ENCODE results near the gene EIF2D. TPM values are rescaled to one million over a fixed set of nuclear protein-coding genes. Genes with fewer than 3 reads are reported as not detected.
A peak's percentile ranks its signal among the peaks of the same experiment; 100 is the strongest.

EIF2D gene
- total and polyA plus RNA-seq, 9 of the 15 experiments (the other 6 are each of a cell fraction or from before 2014, with no cell fraction given): 81.1 to 138 (median 93.9) TPM

GRCh38 chr1:206651958-206652890 is 40.0 kb upstream of the EIF2D start (continued):
- TF ChIP-seq PHB2 (IDR thresholded peaks at IDR 0.05; ENCODE audit: low read depth) (peak; percentile 88), BCL6 (CRISPR knock-in tag; IDR thresholded peaks at IDR 0.05) (no peak), ARNT (IDR thresholded peaks at IDR 0.05) (peak; percentile 77 to 95), TEAD4 (IDR thresholded peaks at IDR 0.05; ENCODE audit: low read length) (peak; percentile 98), TEAD4 (CRISPR knock-in tag; IDR thresholded peaks at IDR 0.05; ENCODE audit: borderline replicate concordance) (no peak), ZNF146 (CRISPR knock-in tag; IDR thresholded peaks at IDR 0.05; ENCODE audit: unreplicated experiment) (no peak), RFX5 (IDR thresholded peaks at IDR 0.05; ENCODE audit: low read depth, low read length) (no peak), U2AF2 (optimal IDR thresholded peaks at IDR 0.05; ENCODE audit: low read depth, low read length) (no peak), NR2C1 (IDR thresholded peaks at IDR 0.05) (peak; percentile 22; the same call in 1 of the 2 replicates), NR2C1 (tag; IDR thresholded peaks at IDR 0.05) (peak; percentile 61), TRIM28 (IDR thresholded peaks at IDR 0.05) (0 out of 2 replicates have a peak, but pooled peaks have one; percentile 41), SPI1 (IDR thresholded peaks at IDR 0.05; ENCODE audit: borderline replicate concordance, low read depth, low read length) (no peak), IFI16 (CRISPR knock-in tag; IDR thresholded peaks at IDR 0.05) (0 out of 2 replicates have a peak, but pooled peaks have one; percentile 7), ZNF232 (CRISPR knock-in tag; IDR thresholded peaks at IDR 0.05) (0 out of 2 replicates have a peak, but pooled peaks have one; percentile 37), NFIC (IDR thresholded peaks at IDR 0.05) (peak; percentile 87), YY1 (IDR thresholded peaks at IDR 0.05; ENCODE audit: borderline replicate concordance in 1 of 3, control insufficient read depth in 1 of 3, extremely low read depth in 1 of 3, insufficient read depth in 3 of 3, insufficient read length in 1 of 3, insufficient replicate concordance in 2 of 3, low read depth in 1 of 3, low read length in 2 of 3) (no peak), ATF7 (IDR thresholded peaks at IDR 0.05) (peak; percentile 74; the same call in 1 of the 2 replicates)
- TF ChIP-seq, protein P1, sequence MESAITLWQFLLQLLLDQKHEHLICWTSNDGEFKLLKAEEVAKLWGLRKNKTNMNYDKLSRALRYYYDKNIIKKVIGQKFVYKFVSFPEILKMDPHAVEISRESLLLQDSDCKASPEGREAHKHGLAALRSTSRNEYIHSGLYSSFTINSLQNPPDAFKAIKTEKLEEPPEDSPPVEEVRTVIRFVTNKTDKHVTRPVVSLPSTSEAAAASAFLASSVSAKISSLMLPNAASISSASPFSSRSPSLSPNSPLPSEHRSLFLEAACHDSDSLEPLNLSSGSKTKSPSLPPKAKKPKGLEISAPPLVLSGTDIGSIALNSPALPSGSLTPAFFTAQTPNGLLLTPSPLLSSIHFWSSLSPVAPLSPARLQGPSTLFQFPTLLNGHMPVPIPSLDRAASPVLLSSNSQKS (CRISPR knock-in tag; IDR thresholded peaks at IDR 0.05): no peak; the same call in 1 of the 2 replicates
- TF ChIP-seq, protein P2, sequence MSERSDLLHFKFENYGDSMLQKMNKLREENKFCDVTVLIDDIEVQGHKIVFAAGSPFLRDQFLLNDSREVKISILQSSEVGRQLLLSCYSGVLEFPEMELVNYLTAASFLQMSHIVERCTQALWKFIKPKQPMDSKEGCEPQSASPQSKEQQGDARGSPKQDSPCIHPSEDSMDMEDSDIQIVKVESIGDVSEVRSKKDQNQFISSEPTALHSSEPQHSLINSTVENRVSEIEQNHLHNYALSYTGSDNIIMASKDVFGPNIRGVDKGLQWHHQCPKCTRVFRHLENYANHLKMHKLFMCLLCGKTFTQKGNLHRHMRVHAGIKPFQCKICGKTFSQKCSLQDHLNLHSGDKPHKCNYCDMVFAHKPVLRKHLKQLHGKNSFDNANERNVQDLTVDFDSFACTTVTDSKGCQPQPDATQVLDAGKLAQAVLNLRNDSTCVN (CRISPR knock-in tag; IDR thresholded peaks at IDR 0.05): peak; percentile 10; the same call in 1 of the 2 replicates
- TF ChIP-seq, protein P3, sequence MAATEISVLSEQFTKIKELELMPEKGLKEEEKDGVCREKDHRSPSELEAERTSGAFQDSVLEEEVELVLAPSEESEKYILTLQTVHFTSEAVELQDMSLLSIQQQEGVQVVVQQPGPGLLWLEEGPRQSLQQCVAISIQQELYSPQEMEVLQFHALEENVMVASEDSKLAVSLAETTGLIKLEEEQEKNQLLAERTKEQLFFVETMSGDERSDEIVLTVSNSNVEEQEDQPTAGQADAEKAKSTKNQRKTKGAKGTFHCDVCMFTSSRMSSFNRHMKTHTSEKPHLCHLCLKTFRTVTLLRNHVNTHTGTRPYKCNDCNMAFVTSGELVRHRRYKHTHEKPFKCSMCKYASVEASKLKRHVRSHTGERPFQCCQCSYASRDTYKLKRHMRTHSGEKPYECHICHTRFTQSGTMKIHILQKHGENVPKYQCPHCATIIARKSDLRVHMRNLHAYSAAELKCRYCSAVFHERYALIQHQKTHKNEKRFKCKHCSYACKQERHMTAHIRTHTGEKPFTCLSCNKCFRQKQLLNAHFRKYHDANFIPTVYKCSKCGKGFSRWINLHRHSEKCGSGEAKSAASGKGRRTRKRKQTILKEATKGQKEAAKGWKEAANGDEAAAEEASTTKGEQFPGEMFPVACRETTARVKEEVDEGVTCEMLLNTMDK (IDR thresholded peaks at IDR 0.05; ENCODE audit: borderline replicate concordance, insufficient read depth, low read depth, low read length, poor library complexity, severe bottlenecking): no peak
- TF ChIP-seq, protein P4, sequence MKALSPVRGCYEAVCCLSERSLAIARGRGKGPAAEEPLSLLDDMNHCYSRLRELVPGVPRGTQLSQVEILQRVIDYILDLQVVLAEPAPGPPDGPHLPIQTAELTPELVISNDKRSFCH (CRISPR knock-in tag; IDR thresholded peaks at IDR 0.05): no peak
- TF ChIP-seq, protein P4 (tag; IDR thresholded peaks at IDR 0.05): no peak; the same call in none of the 2 replicates
